ENCODE results near the gene ACIN1. TPM values are rescaled to one million over a fixed set of nuclear protein-coding genes. Genes with fewer than 3 reads are reported as not detected.

Gene ACIN1
- total and polyA plus RNA-seq, 2 of the 13 experiments (the other 11 are each of a cell fraction or from before 2014, with no cell fraction given) = 165 to 183 TPM

DNA sequence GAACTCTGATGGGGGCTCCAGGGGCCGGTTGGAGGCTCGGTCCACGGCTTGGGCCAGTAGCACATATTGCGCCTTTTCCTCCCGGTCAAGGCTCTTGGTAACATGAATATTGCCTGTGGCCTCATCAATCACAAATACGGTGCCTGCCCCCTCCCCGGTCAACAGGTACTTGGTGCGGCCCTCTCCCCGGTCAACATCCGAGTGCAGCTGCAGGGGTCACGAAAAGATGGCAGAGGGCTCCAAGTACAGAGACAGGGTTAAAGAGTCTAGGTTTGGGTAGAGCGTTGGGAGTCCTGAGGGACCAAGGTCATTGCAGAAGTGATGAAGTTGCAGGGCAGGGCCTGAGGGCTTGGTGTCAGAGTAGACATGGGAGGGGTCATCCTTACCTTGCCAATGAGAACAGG is 39.8 kb downstream of the ACIN1 start (continued):
- TF ChIP-seq, protein P1, sequence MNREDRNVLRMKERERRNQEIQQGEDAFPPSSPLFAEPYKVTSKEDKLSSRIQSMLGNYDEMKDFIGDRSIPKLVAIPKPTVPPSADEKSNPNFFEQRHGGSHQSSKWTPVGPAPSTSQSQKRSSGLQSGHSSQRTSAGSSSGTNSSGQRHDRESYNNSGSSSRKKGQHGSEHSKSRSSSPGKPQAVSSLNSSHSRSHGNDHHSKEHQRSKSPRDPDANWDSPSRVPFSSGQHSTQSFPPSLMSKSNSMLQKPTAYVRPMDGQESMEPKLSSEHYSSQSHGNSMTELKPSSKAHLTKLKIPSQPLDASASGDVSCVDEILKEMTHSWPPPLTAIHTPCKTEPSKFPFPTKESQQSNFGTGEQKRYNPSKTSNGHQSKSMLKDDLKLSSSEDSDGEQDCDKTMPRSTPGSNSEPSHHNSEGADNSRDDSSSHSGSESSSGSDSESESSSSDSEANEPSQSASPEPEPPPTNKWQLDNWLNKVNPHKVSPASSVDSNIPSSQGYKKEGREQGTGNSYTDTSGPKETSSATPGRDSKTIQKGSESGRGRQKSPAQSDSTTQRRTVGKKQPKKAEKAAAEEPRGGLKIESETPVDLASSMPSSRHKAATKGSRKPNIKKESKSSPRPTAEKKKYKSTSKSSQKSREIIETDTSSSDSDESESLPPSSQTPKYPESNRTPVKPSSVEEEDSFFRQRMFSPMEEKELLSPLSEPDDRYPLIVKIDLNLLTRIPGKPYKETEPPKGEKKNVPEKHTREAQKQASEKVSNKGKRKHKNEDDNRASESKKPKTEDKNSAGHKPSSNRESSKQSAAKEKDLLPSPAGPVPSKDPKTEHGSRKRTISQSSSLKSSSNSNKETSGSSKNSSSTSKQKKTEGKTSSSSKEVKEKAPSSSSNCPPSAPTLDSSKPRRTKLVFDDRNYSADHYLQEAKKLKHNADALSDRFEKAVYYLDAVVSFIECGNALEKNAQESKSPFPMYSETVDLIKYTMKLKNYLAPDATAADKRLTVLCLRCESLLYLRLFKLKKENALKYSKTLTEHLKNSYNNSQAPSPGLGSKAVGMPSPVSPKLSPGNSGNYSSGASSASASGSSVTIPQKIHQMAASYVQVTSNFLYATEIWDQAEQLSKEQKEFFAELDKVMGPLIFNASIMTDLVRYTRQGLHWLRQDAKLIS (CRISPR knock-in tag; IDR thresholded peaks at IDR 0.05) = no peak
- TF ChIP-seq ETV6 (CRISPR knock-in tag; conservative IDR thresholded peaks at IDR 0.05) (no peak), HNRNPL (IDR thresholded peaks at IDR 0.05; ENCODE audit: low read depth, low read length) (no peak)

DNA sequence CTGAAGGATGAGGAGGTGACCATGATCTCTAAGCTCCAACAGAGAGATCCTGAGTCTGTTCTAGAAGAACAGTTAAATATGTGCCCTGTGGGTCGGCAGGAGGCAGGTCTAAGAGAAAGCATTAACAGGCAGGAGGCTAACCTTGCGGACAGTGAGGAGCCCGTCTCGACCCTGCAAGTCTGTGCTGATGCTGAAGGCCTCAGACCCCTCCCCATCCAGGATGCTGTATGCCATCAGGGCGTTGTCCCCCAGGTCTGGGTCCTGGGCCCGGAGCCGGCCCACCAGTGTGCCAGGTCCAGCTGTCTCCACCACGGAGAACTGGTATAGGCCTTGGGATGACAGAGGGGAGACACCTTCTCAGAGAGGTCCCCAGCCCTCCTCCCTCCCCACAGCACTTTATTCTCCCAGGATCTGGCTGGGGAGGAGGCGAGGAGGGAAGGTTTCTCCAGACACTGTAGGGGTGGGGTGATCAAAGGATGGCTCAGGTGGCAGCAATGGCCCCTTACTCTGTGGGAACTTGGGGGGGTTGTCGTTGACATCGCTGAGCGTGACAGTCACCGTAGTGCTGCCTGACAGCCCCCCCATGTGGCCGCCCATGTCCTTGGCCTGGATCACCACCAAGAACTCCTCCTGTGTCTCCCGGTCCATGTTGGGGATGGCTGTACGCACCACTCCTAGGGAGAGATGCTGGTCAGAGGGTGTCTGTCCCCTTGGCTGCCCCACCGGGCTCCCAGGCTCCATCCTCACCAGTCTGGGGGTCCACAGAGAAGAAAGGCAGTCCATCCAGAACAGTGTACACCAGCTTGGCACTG is 40.7 kb downstream of the ACIN1 start:
- Histone ChIP-seq H4K20me1 (ENCODE audit: insufficient read depth, low read length) (peaks cover 11% of the 10 kb centered on the region; the same call in 1 of the 2 replicates), H3K79me2 (ENCODE audit: insufficient read depth, low read length) (no peaks in the 10 kb centered on the region), H2AFZ (ENCODE audit: low read length) (no peak overlapping the region), H3K9me3 (ENCODE audit: low read length) (no peaks in the 10 kb centered on the region), H3K36me3 (replicated peaks in 1 of 2; ENCODE audit: control insufficient read depth in 1 of 2, insufficient read depth in 2 of 2, low read length in 2 of 2) (peaks cover 6 to 7% of the 10 kb centered on the region in 2 experiments; a peak in 4 of 5 replicates), H3K4me1 (ENCODE audit: insufficient read depth, low read length) (peaks cover 26% of the 10 kb centered on the region), H3K27me3 (ENCODE audit: control insufficient read depth in 1 of 2, insufficient read depth in 2 of 2, low read length in 2 of 2) (peaks cover 0 to 6% of the 10 kb centered on the region in 2 experiments; a peak in 1 of 5 replicates), H3K4me2 (ENCODE audit: low read depth, low read length) (no peak overlapping the region), H3K4me3 (replicated peaks in 1 of 3; ENCODE audit: insufficient read depth in 1 of 3, low read depth in 2 of 3, low read length in 3 of 3) (no peak overlapping the region), H3K27ac (ENCODE audit: extremely low read length, insufficient read depth, low read length) (no peak overlapping the region), H3K9ac (ENCODE audit: insufficient read depth, low read depth, low read length) (no peak overlapping the region)
- POLR2A ChIA-PET = interaction anchor here (1.1 to 7.4 kb wide), 4 partner anchors 41 to 76 kb away, joined by 3 to 72 read pairs (median 32); partner anchors contain the start of genes ACIN1 and C14orf119
- DNase-seq (ENCODE audit: low spot score) (no peak), ATAC-seq (peak; percentile 10), FAIRE-seq (no peak)
- intact Hi-C loops (cut with micrococcal nuclease; ENCODE audit: unreplicated experiment) = no loop called here
- WGBS (ENCODE audit: low lambda C conversion rate) = 46% methylated on average over 17 of the region's 17 CpGs
- in situ Hi-C loops (cut with HindIII; ENCODE audit: extremely low pct_ligation_motif_present, low pct_unique_long_range_greater_than_20kb) = loop anchor here (5.0 kb wide), 2 partner anchors 67 to 497 kb away; no protein-coding TSS in a partner anchor
- no TSS peak for BruUV-seq (replicated peaks)
- CTCF ChIA-PET (ENCODE audit: low intra/inter-chr PET ratio, low total read pairs) = interaction anchor here (1.1 to 8.5 kb wide), 5 partner anchors 60 to 124 kb away, joined by 3 to 173 read pairs (median 29); no protein-coding TSS in a partner anchor
- TF ChIP-seq, protein P2, sequence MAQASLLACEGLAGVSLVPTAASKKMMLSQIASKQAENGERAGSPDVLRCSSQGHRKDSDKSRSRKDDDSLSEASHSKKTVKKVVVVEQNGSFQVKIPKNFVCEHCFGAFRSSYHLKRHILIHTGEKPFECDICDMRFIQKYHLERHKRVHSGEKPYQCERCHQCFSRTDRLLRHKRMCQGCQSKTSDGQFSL (CRISPR knock-in tag; IDR thresholded peaks at IDR 0.05) = peak; percentile 69
- TF ChIP-seq, protein P3, sequence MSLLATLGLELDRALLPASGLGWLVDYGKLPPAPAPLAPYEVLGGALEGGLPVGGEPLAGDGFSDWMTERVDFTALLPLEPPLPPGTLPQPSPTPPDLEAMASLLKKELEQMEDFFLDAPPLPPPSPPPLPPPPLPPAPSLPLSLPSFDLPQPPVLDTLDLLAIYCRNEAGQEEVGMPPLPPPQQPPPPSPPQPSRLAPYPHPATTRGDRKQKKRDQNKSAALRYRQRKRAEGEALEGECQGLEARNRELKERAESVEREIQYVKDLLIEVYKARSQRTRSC (CRISPR knock-in tag; IDR thresholded peaks at IDR 0.05; ENCODE audit: low read depth) = no peak
- TF ChIP-seq SIX1 (CRISPR knock-in tag; IDR thresholded peaks at IDR 0.05; ENCODE audit: borderline replicate concordance) = no peak
- TF ChIP-seq ZNF777 (CRISPR knock-in tag; IDR thresholded peaks at IDR 0.05) = no peak
- TF ChIP-seq, protein P4, sequence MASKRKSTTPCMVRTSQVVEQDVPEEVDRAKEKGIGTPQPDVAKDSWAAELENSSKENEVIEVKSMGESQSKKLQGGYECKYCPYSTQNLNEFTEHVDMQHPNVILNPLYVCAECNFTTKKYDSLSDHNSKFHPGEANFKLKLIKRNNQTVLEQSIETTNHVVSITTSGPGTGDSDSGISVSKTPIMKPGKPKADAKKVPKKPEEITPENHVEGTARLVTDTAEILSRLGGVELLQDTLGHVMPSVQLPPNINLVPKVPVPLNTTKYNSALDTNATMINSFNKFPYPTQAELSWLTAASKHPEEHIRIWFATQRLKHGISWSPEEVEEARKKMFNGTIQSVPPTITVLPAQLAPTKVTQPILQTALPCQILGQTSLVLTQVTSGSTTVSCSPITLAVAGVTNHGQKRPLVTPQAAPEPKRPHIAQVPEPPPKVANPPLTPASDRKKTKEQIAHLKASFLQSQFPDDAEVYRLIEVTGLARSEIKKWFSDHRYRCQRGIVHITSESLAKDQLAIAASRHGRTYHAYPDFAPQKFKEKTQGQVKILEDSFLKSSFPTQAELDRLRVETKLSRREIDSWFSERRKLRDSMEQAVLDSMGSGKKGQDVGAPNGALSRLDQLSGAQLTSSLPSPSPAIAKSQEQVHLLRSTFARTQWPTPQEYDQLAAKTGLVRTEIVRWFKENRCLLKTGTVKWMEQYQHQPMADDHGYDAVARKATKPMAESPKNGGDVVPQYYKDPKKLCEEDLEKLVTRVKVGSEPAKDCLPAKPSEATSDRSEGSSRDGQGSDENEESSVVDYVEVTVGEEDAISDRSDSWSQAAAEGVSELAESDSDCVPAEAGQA (IDR thresholded peaks at IDR 0.05; ENCODE audit: low read depth) = 0 out of 2 replicates have a peak, but pooled peaks have one; percentile 23
- TF ChIP-seq, protein P4 (CRISPR knock-in tag; IDR thresholded peaks at IDR 0.05; ENCODE audit: borderline replicate concordance) = no peak
- no peak for TF ChIP-seq ZNF326 (CRISPR knock-in tag; IDR thresholded peaks at IDR 0.05; ENCODE audit: borderline replicate concordance)

Measured in HepG2 (cell line).